Mucosa of rectum (tissue), 2 donors: ENCODE measurements around the gene PCDHGA11.
"Not testable (repeated sequence)": the region's sequence is repeated elsewhere in the genome, so short reads cannot be mapped to it uniquely, and the experiment has no call there.

Experiments used
- H3K27ac ChIP-seq, 2 donors: one replicate each; pipeline ENCODE4 v1.7.0; 2013; ENCODE audit warnings: inconsistent platforms in 2 of 2, low read depth in 2 of 2, low read length in 2 of 2
- H3K27me3 ChIP-seq, 2 donors: one replicate each; pipeline ENCODE4 v1.7.0; 2013; ENCODE audit warnings: low read length in 2 of 2; ENCODE audit not compliant: control insufficient read depth in 2 of 2, insufficient read depth in 2 of 2
- H3K36me3 ChIP-seq, 2 donors: one replicate each; pipeline ENCODE4 v1.7.0; 2013; ENCODE audit warnings: low read length in 2 of 2; ENCODE audit not compliant: control insufficient read depth in 2 of 2, insufficient read depth in 2 of 2
- H3K4me1 ChIP-seq, 2 donors: one replicate each; pipeline ENCODE4 v1.7.0; 2013; ENCODE audit warnings: low read length in 2 of 2, mild to moderate bottlenecking in 1 of 2; ENCODE audit not compliant: control insufficient read depth in 2 of 2, insufficient read depth in 2 of 2
- H3K4me3 ChIP-seq, 2 donors: one replicate each; pipeline ENCODE4 v1.7.0; 2013; ENCODE audit warnings: low read length in 2 of 2
- H3K9ac ChIP-seq, 2 donors: one replicate each; pipeline ENCODE4 v1.7.0; 2013; ENCODE audit warnings: low read length in 2 of 2, low read depth in 1 of 2, mild to moderate bottlenecking in 1 of 2
- H3K9me3 ChIP-seq, 2 donors: one replicate each; pipeline ENCODE4 v1.7.0; 2013; ENCODE audit warnings: low read length in 2 of 2; ENCODE audit not compliant: control insufficient read depth in 2 of 2
- donor health status: healthy.
- donor health status: Normal muscosa, but diverticular disease.

Gene PCDHGA11

DNA sequence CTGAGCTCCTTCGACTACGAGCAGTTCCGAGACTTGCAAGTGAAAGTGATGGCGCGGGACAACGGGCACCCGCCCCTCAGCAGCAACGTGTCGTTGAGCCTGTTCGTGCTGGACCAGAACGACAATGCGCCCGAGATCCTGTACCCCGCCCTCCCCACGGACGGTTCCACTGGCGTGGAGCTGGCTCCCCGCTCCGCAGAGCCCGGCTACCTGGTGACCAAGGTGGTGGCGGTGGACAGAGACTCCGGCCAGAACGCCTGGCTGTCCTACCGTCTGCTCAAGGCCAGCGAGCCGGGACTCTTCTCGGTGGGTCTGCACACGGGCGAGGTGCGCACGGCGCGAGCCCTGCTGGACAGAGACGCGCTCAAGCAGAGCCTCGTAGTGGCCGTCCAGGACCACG is 11.5 kb downstream of the PCDHGA11 start:
- H3K4me3 ChIP-seq, result peak overlapping the region in 1 of 2 donors; percentile 57
- H3K27me3 ChIP-seq, result not testable (repeated sequence)
- peaks cover 21 to 32% of the 10 kb centered on the region in 2 donors for H3K9me3 ChIP-seq

DNA sequence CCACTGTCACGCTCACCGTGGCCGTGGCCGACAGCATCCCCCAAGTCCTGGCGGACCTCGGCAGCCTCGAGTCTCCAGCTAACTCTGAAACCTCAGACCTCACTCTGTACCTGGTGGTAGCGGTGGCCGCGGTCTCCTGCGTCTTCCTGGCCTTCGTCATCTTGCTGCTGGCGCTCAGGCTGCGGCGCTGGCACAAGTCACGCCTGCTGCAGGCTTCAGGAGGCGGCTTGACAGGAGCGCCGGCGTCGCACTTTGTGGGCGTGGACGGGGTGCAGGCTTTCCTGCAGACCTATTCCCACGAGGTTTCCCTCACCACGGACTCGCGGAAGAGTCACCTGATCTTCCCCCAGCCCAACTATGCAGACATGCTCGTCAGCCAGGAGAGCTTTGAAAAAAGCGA is 11.9 kb downstream of the PCDHGA11 start:
- H3K9ac ChIP-seq, H3K4me1 ChIP-seq, H3K27ac ChIP-seq, H3K27me3 ChIP-seq, H3K36me3 ChIP-seq, H3K4me3 ChIP-seq: not testable (repeated sequence)
- H3K9me3 ChIP-seq, result peaks cover 21 to 28% of the 10 kb centered on the region in 2 donors

More for the DNA sequence above, 11.5 kb downstream of the PCDHGA11 start:
- not testable (repeated sequence) for H3K4me1 ChIP-seq, H3K36me3 ChIP-seq, H3K9ac ChIP-seq, H3K27ac ChIP-seq

- Histone ChIP-seq H3K36me3 (no peaks in the 10 kb centered on the region), H3K4me1 (no peaks in the 10 kb centered on the region), H3K9ac (no peak overlapping the region), H3K4me3 (no peak overlapping the region), H3K27me3 (no peaks in the 10 kb centered on the region), H3K27ac (no peak overlapping the region), H3K9me3 (peaks cover 12 to 25% of the 10 kb centered on the region in 2 donors)
Measured at GRCh38 chr5:141434006-141434405, 13.2 kb downstream of the PCDHGA11 start.

DNA sequence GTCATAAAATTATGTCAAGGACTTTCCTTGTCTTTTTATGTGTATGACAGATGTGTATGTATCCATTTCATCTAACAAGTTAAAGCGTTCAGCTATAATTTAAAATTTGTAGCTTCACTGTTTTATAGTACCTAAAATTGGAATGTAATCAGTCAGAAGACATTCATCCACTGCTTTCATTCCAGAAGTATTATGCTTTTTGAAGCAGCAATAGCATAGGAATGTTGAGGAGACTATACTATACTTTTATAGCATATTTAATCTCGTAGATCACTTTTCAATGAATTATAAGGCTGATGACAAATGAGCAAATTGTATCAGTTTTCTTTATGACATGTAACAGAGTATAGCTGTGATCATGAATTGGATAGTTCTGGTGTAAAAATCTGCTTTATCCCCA is 16.4 kb downstream of the PCDHGA11 start:
- peaks cover 13 to 21% of the 10 kb centered on the region in 2 donors for H3K9me3 ChIP-seq
- no peaks in the 10 kb centered on the region for H3K36me3 ChIP-seq
- H3K4me1 ChIP-seq, result no peaks in the 10 kb centered on the region
- H3K27me3 ChIP-seq, result no peaks in the 10 kb centered on the region
- no peak overlapping the region for H3K27ac ChIP-seq
- H3K9ac ChIP-seq, result no peak overlapping the region
- H3K4me3 ChIP-seq, result no peak overlapping the region

DNA sequence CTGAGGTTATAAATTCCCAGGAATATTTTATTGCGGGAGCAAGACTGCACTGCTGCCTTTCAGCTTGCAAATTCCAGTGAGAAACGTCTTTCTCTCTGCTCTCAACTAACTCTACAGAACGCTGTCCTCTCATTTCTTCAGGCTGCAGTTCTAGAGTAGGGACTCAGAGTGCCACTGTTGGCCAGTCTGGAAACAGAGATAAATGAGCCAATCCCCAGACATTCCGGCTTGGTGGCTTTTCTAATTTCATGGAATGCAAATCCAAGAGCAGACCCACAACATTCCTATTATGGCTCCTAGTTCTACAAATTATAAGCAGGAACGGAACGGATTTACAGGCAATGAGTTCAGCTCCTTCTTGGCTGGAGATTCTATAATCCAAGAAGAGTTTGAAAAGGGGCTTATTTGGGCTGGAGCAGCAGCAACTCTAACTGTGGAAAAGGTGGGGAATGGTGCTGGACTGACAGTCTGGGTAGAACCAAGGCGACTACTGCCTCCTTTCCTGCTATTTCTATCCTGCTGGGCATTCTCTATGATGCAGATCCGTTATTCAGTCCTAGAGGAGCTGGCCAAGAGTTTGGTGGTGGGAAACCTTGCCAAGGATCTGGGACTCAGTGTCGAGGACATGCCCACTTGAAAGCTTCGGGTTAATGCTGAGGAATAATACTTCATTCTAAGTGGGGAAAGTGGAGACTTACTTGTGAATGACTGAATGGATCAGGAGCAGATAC is 18.7 kb downstream of the PCDHGA11 start:
- Histone ChIP-seq H3K9me3 (peaks cover 10 to 20% of the 10 kb centered on the region in 2 donors), H3K36me3 (no peaks in the 10 kb centered on the region), H3K9ac (no peak overlapping the region), H3K4me3 (no peak overlapping the region), H3K4me1 (no peaks in the 10 kb centered on the region), H3K27me3 (no peaks in the 10 kb centered on the region), H3K27ac (no peak overlapping the region)

DNA sequence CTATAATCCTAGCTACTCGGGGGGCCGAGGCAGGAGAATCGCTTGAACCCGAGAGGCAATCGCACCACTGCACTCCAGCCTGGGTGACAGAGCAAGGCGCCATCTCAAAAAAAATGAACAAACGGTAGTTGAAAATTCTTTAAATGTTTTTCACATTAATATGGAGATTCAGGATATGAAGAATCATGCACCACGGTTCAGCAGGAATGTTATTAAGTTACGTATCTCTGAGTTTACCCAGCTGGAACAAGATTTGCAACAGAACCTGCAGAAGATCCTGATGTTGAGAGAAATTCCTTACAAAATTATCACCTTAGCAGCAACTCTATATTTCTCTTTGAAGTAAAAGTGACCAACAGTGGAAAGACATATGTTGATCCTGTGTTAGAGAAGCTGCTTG is 19.5 kb downstream of the PCDHGA11 start:
- H3K9me3 ChIP-seq, result peaks cover 10 to 20% of the 10 kb centered on the region in 2 donors
- H3K9ac ChIP-seq, result no peak overlapping the region
- no peak overlapping the region for H3K4me3 ChIP-seq
- no peaks in the 10 kb centered on the region for H3K36me3 ChIP-seq
- no peak overlapping the region for H3K27ac ChIP-seq
- H3K27me3 ChIP-seq, result no peaks in the 10 kb centered on the region
- H3K4me1 ChIP-seq, result no peaks in the 10 kb centered on the region

- peaks cover 10 to 16% of the 10 kb centered on the region in 2 donors for H3K9me3 ChIP-seq
- no peak overlapping the region for H3K4me3 ChIP-seq
- no peaks in the 10 kb centered on the region for H3K27me3 ChIP-seq
- H3K4me1 ChIP-seq, result no peaks in the 10 kb centered on the region
- H3K36me3 ChIP-seq, result no peaks in the 10 kb centered on the region
- H3K9ac ChIP-seq, result no peak overlapping the region
- H3K27ac ChIP-seq, result no peak overlapping the region
Measured at GRCh38 chr5:141441571-141442170, 20.8 kb downstream of the PCDHGA11 start.

- Histone ChIP-seq H3K27me3 (no peaks in the 10 kb centered on the region), H3K9me3 (peaks cover 0 to 1% of the 10 kb centered on the region in 2 donors), H3K36me3 (no peaks in the 10 kb centered on the region), H3K4me1 (no peaks in the 10 kb centered on the region), H3K9ac (no peak overlapping the region), H3K27ac (no peak overlapping the region), H3K4me3 (no peak overlapping the region)
Measured at GRCh38 chr5:141465351-141465750, 44.5 kb downstream of the PCDHGA11 start.
